Spleen (tissue), 7 donors: ENCODE measurements around the gene PRKG1.

Experiments
- CTCF ChIP-seq, 11 experiments: fragments of 200-600 bp in 7 of 11; fragments of 450-650 bp in 4 of 11; sonication (generic) in 4 of 11; IDR thresholded peaks in 8 of 11; conservative IDR thresholded peaks in 3 of 11; 1 replicate in 7 of 11; 2 replicates in 4 of 11; pipeline versions ENCODE4 v1.4.0 to v1.8.0; 2016 to 2021; ENCODE audit warnings: antibody characterized with exemption in 11 of 11, inconsistent platforms in 4 of 11, mild to moderate bottlenecking in 1 of 11
- POLR2A ChIP-seq, 3 donors: fragments of 450-650 bp; IDR thresholded peaks; one replicate each; pipeline ENCODE4 v1.5.1; 2017; ENCODE audit warnings: antibody characterized with exemption in 3 of 3, mild to moderate bottlenecking in 1 of 3
- POLR2AphosphoS5 ChIP-seq, 3 donors: sonication (generic); formaldehyde crosslinking; IDR thresholded peaks; one replicate each; pipeline ENCODE4 v1.5.1; 2017; ENCODE audit warnings: antibody characterized with exemption in 3 of 3
- donor health status: DM: no; HTN: no; CAD: no; lungs with moderate emphysema.
- donor health status: DM: no; HTN: no; CAD: no.
- donor health status: DM: no; HTN: no; CAD: no.

GRCh38 chr10:51694086-51694768 lies 619.9 kb downstream of the PRKG1 start:
- TF ChIP-seq CTCF (IDR thresholded peaks at IDR 0.05 in 8 of 11, conservative IDR thresholded peaks at IDR 0.05 in 3 of 11), result no peak
- TF ChIP-seq POLR2A (IDR thresholded peaks at IDR 0.05), result no peak
- no peak for TF ChIP-seq POLR2AphosphoS5 (IDR thresholded peaks at IDR 0.05)
